Measurements from ENCODE around the gene FLT4. TPM values are rescaled to one million over a fixed set of nuclear protein-coding genes. Genes with fewer than 3 reads are reported as not detected.

The FLT4 gene
- total RNA-seq, 1 experiment from 2014 or later: 6.3 TPM

DNA sequence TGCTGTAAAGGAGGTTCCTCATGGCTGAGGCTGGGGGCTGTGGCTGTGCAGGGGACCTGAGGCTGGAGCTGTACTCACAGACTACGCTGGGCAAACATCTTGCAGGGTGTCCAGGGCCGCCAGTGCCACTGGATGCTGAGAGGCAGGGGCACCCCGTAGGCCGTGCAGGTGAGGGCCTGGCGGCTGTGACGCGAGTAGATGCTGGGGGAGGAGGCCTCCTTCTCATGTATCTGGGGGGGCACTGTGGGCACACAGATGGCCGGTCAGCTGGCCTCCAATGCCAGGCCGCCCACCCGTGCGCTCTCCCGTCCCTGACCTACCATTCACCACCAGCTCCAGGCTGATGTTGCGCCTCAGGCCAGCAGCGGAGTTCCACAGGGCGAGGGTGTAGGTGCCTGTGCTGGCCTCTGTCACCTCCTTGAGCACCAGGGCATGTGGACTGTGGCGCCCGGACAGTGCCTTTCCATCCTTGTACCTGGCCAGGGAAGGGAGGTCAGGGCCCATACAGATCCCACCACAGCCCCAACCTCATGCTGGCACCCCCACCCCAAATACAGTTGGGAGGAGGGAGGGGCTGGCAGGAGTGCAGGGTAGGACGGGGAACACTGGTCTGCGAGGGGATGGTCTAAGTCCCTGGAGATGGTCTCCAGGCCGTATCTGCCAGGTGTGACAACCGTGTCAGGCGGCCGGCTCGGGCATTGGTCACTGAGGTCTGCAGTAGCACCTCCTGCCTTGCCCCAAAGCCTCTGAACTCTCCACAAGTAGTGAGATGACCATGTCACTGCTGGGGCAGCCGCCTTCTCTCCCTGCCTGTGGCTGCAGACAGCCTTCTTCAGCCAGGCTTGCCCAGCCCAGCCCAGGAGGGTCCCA lies 23.4 kb downstream of the FLT4 start:
- no peaks in the 10 kb centered on the region for H3K9me3 Mint-ChIP-seq
- TF ChIP-seq, protein P1, sequence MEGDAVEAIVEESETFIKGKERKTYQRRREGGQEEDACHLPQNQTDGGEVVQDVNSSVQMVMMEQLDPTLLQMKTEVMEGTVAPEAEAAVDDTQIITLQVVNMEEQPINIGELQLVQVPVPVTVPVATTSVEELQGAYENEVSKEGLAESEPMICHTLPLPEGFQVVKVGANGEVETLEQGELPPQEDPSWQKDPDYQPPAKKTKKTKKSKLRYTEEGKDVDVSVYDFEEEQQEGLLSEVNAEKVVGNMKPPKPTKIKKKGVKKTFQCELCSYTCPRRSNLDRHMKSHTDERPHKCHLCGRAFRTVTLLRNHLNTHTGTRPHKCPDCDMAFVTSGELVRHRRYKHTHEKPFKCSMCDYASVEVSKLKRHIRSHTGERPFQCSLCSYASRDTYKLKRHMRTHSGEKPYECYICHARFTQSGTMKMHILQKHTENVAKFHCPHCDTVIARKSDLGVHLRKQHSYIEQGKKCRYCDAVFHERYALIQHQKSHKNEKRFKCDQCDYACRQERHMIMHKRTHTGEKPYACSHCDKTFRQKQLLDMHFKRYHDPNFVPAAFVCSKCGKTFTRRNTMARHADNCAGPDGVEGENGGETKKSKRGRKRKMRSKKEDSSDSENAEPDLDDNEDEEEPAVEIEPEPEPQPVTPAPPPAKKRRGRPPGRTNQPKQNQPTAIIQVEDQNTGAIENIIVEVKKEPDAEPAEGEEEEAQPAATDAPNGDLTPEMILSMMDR (conservative IDR thresholded peaks at IDR 0.05): no peak
- no peak overlapping the region for H2BK15ac ChIP-seq (ENCODE audit: low read depth, low read length)
- no peaks in the 10 kb centered on the region for H3K27me3 ChIP-seq (ENCODE audit: insufficient read depth, low read length)
- no peak overlapping the region for H3K4ac ChIP-seq (ENCODE audit: low read depth, low read length)
- H3K56ac ChIP-seq (ENCODE audit: insufficient read length, low read depth, low read length): no peak overlapping the region
- H4K20me1 ChIP-seq (ENCODE audit: control insufficient read depth, insufficient read depth, insufficient read length): no peaks in the 10 kb centered on the region
- DNase-seq: no peak
- H2AFZ ChIP-seq (ENCODE audit: low read length): no peak overlapping the region
- no peak overlapping the region for H4K5ac ChIP-seq (ENCODE audit: insufficient read length, low read depth, low read length)
- H3K27ac Mint-ChIP-seq: no peak overlapping the region; a peak in 2 of 7 replicates
- no peaks in the 10 kb centered on the region for H3K9me3 ChIP-seq (ENCODE audit: control insufficient read depth, low read depth, low read length)
- no peak overlapping the region for H2BK12ac ChIP-seq (ENCODE audit: insufficient read length, low read depth, low read length)
- H4K91ac ChIP-seq (ENCODE audit: insufficient read length, low read depth, low read length): no peak overlapping the region
- H3T11ph ChIP-seq (ENCODE audit: low read length): no peak overlapping the region
- no peaks in the 10 kb centered on the region for H3K79me2 ChIP-seq (ENCODE audit: insufficient read depth, low read length)
- no peak overlapping the region for H2BK5ac ChIP-seq (ENCODE audit: insufficient read length, low read length)
- no peaks in the 10 kb centered on the region for H3K36me3 Mint-ChIP-seq (ENCODE audit: insufficient read depth in 1 of 3, low read depth in 3 of 3)
- H3K4me1 ChIP-seq (ENCODE audit: insufficient read depth, low read length): no peaks in the 10 kb centered on the region
- H3K27me3 Mint-ChIP-seq (ENCODE audit: low read depth): peaks cover 2% of the 10 kb centered on the region; the same call in 1 of the 2 replicates
- no peaks in the 10 kb centered on the region for H3K79me1 ChIP-seq (ENCODE audit: insufficient read depth, low read depth, low read length, poor library complexity, severe bottlenecking)
- H2AK5ac ChIP-seq (ENCODE audit: insufficient read length, low read length): no peak overlapping the region
- H3K23ac ChIP-seq (ENCODE audit: insufficient read length, low read depth, low read length): no peak overlapping the region
- no peak overlapping the region for H3K4me3 Mint-ChIP-seq
- no peak overlapping the region for H3K18ac ChIP-seq (ENCODE audit: insufficient read length, low read depth, low read length)
- H3K23me2 ChIP-seq (ENCODE audit: insufficient read length, low read depth, low read length, poor library complexity, severe bottlenecking): no peaks in the 10 kb centered on the region
- H3K27ac ChIP-seq (ENCODE audit: insufficient read length, low read depth, low read length): no peak overlapping the region
- H4K8ac ChIP-seq (replicated peaks; ENCODE audit: insufficient read length, low read depth, low read length): no peak overlapping the region
- H3K9ac ChIP-seq (ENCODE audit: extremely low read depth, insufficient read length, low read length): no peak overlapping the region
- H3K14ac ChIP-seq (ENCODE audit: insufficient read depth, low read length): no peak overlapping the region
- H3K4me1 Mint-ChIP-seq: peaks cover 2 to 3% of the 10 kb centered on the region in 2 experiments; a peak in 1 of 4 replicates
- H2BK120ac ChIP-seq (ENCODE audit: low read depth, low read length, poor library complexity, severe bottlenecking): no peak overlapping the region
- H2BK20ac ChIP-seq (ENCODE audit: low read depth, low read length, poor library complexity, severe bottlenecking): no peak overlapping the region
- no CpG with 5 or more reads among the region's 25 CpGs for WGBS (ENCODE audit: extremely low coverage, insufficient read length, low lambda C conversion rate)
- no peak overlapping the region for H3K4me2 ChIP-seq (ENCODE audit: insufficient read depth, insufficient read length, low read length)

Data from H9 (cell line).